K562 (cell line): ENCODE data around the gene DOCK3. TPM values are rescaled to one million over a fixed set of nuclear protein-coding genes. Genes with fewer than 3 reads are reported as not detected.

Experiments
- ATAC-seq: fragments of 200-7000 bp; cut with Tn5 transposase; 3 replicates; pipeline ENCODE4 v1.9.1; 2020; ENCODE audit warnings: moderate library complexity
- BruUV-seq: library from RNA; stranded (reverse); fragments of 400-500 nt; replicated peaks from 2 replicates; lab custom pipeline; 2021; lab: Mats Ljungman, UMichigan
- CTCF ChIA-PET: fragments of 300-600 bp; formaldehyde crosslinking; extraction: SDS; loops from one replicate; lab custom pipeline; 2021; ENCODE audit warnings: low intra/inter-chr PET ratio; lab: Yijun Ruan, JAX
- POLR2A ChIA-PET: fragments of 300-600, 350-650 bp; sonication (Branson Sonifier 250); formaldehyde crosslinking; extraction: SDS; loops from one replicate; lab custom pipeline; 2021; ENCODE audit warnings: antibody characterized with exemption, inconsistent platforms; lab: Yijun Ruan, JAX
- DNase-seq, 4 experiments: peaks; one replicate each; pipeline versions ENCODE4 v3.0.0 to v3.0.0-alpha.2; 2011 to 2018; ENCODE audit warnings: low spot score in 3 of 4, mixed read lengths in 3 of 4; ENCODE audit errors: extremely low read depth in 1 of 4
- FAIRE-seq: peaks from 2 replicates; lab custom pipeline; 2011; peaks lifted over from hg19 to GRCh38; lab: Jason Lieb, UNC
- H2AFZ ChIP-seq: 2 replicates; pipeline ENCODE4 v1.6.0; 2011; ENCODE audit warnings: low read depth, low read length, control low read depth, inconsistent platforms
- H3K27ac ChIP-seq: fragments of 200-600 bp; 3 replicates; pipeline ENCODE4 v1.8.0; 2011; ENCODE audit warnings: low read depth, mild to moderate bottlenecking, control low read depth, inconsistent platforms, low read length, moderate library complexity, mixed read lengths; ENCODE audit errors: extremely low read depth
- H3K27me3 ChIP-seq, 2 experiments: fragments of 300-600 bp in 1 of 2; 2 replicates in 1 of 2; 3 replicates in 1 of 2; pipeline versions ENCODE4 v1.6.0 to v1.8.0; 2011; ENCODE audit warnings: inconsistent platforms in 2 of 2, low read length in 2 of 2, mild to moderate bottlenecking in 1 of 2, mixed read lengths in 1 of 2, moderate library complexity in 1 of 2; ENCODE audit not compliant: control insufficient read depth in 2 of 2, insufficient read depth in 2 of 2
- H3K36me3 ChIP-seq: fragments of 300-600 bp; 3 replicates; pipeline ENCODE4 v1.8.0; 2011; ENCODE audit warnings: mild to moderate bottlenecking, low read length, inconsistent platforms; ENCODE audit not compliant: control insufficient read depth, insufficient read depth
- H3K4me1 ChIP-seq, 2 experiments: fragments of 200-600 bp in 1 of 2; replicated peaks in 1 of 2; 2 replicates in 1 of 2; 3 replicates in 1 of 2; pipeline versions ENCODE4 v1.5.1 to v1.8.0; 2011; ENCODE audit warnings: inconsistent platforms in 2 of 2, low read length in 2 of 2, mild to moderate bottlenecking in 1 of 2, mixed read lengths in 1 of 2, moderate library complexity in 1 of 2; ENCODE audit not compliant: control insufficient read depth in 2 of 2, insufficient read depth in 2 of 2
- H3K4me2 ChIP-seq: 2 replicates; pipeline ENCODE4 v1.6.1; 2011; ENCODE audit warnings: low read length, control low read depth, inconsistent platforms, mixed read lengths; ENCODE audit not compliant: insufficient read depth
- H3K4me3 ChIP-seq: fragments of 200-600 bp; sonication (generic), shearing (Covaris generic); 2 replicates; pipeline ENCODE4 v1.5.1; 2016; ENCODE audit warnings: control low read depth, inconsistent platforms
- H3K79me2 ChIP-seq: fragments of 200-600 bp; 3 replicates; pipeline ENCODE4 v1.8.0; 2011; ENCODE audit warnings: low read length, inconsistent platforms; ENCODE audit not compliant: control insufficient read depth, insufficient read depth
- H3K9ac ChIP-seq, 2 experiments: 2 replicates each; pipeline versions ENCODE4 v1.6.0 to v1.6.1; 2011; ENCODE audit warnings: low read depth in 2 of 2, low read length in 2 of 2, control low read depth in 1 of 2, inconsistent platforms in 1 of 2, mild to moderate bottlenecking in 1 of 2, mixed read lengths in 1 of 2; ENCODE audit not compliant: insufficient read depth in 1 of 2
- H3K9me1 ChIP-seq: one replicate; pipeline ENCODE4 v1.6.0; 2011; ENCODE audit warnings: inconsistent platforms, mild to moderate bottlenecking, low read length, moderate library complexity; ENCODE audit not compliant: control insufficient read depth, insufficient read depth
- H3K9me3 ChIP-seq: replicated peaks from 2 replicates; pipeline ENCODE4 v1.5.1; 2011; ENCODE audit warnings: low read depth, low read length, inconsistent platforms; ENCODE audit not compliant: control insufficient read depth, insufficient read depth
- H4K20me1 ChIP-seq: replicated peaks from 2 replicates; pipeline ENCODE4 v1.6.1; 2011; ENCODE audit warnings: low read length, inconsistent platforms, mixed read lengths; ENCODE audit not compliant: control insufficient read depth, insufficient read depth
- SOX6 ChIP-seq: fragments of 450-650 bp; IDR thresholded peaks from 2 replicates; pipeline ENCODE4 v1.6.1; 2014; ENCODE audit warnings: mild to moderate bottlenecking
- WGBS: fragments of 100-300 bp; shearing (Covaris generic); methylation state at CpG from one replicate; pipeline ENCODE4 v1.1.6; 2016; ENCODE audit warnings: low coverage, mixed read lengths; ENCODE audit not compliant: insufficient coverage; ENCODE audit errors: missing lambda C conversion rate; 5-methylcytosine and 5-hydroxymethylcytosine counted together
- in situ Hi-C: fragments of 300-500 bp; cut with MboI; formaldehyde crosslinking; loops from 4 replicates; pipeline ENCODE4 v1.15.0; 2018; ENCODE audit warnings: inconsistent platforms, mixed read lengths
- intact Hi-C: fragments of 100-400 bp; cut with micrococcal nuclease; formaldehyde crosslinking; loops from 2 replicates; pipeline ENCODE4 v1.14.2; 2022
- polyA plus RNA-seq, 8 experiments: library from polyadenylated mRNA; depleted of rRNA in 4 of 8; stranded (reverse) in 5 of 8; unstranded in 3 of 8; fragments of >200 nt; fragmentation: Nextera tagmentation in 2 of 8; fragmentation: Illumina TruSeq in 1 of 8; extraction: Ambion mirVana in 2 of 8; extraction: Trizol in 1 of 8; gene quantifications; 2 replicates each; pipeline versions ENCODE4 v1.2.1 to v1.2.3, GENCODE V29; 2011 to 2014; ENCODE audit warnings: inconsistent platforms in 1 of 8, missing spikeins in 1 of 8
- total RNA-seq, 7 experiments: library from RNA; depleted of rRNA in 6 of 7; stranded (reverse); fragments of >200 nt in 6 of 7; fragmentation: Illumina TruSeq in 2 of 7; extraction: Trizol in 2 of 7; gene quantifications; 2 replicates each; pipeline versions ENCODE4 v1.2.1 to v1.2.3, GENCODE V29; 2011 to 2021; ENCODE audit warnings: low replicate concordance in 1 of 7
- TF ChIP-seq, protein P1 (sequence below): fragments of 150-350 bp; conservative IDR thresholded peaks from 2 replicates; pipeline ENCODE4 v1.6.1; 2014; ENCODE audit warnings: low read length

The DOCK3 gene
- total and polyA plus RNA-seq, 9 of the 15 experiments (the other 6 are each of a cell fraction or from before 2014, with no cell fraction given) = under 0.01 to 0.03 (median 0.01) TPM; not detected in 4

DNA sequence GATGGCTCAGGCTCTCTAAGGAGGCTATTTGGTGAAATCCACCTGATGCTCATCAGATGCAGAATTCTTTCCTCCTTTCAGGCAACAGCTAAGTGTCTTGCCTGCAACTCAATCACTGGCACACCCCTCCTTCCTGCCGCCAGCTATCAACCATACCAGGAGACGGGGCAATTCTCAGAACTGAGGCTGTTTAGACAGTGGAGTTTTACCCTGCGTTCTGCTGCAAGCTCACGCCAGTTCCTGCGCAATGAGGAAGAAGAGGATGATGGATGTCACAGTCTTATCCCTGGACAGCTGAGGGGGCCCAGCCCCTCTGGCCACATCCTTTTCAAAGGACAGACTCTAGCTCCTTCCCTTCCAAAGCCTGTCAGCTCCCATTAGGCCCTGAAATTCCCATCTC lies 703.3 kb downstream of the DOCK3 start:
- H3K79me2 ChIP-seq = no peaks in the 10 kb centered on the region
- DNase-seq = no peak
- H4K20me1 ChIP-seq = no peaks in the 10 kb centered on the region
- peaks cover 13 to 55% of the 10 kb centered on the region in 2 experiments for H3K27me3 ChIP-seq
- no peaks in the 10 kb centered on the region for H3K9me3 ChIP-seq
- FAIRE-seq = no peak
- H3K9ac ChIP-seq = no peak overlapping the region
- ChIA-PET POLR2A (no interaction called here), CTCF (no interaction called here)
- H3K4me2 ChIP-seq = no peak overlapping the region
- H3K27ac ChIP-seq = no peak overlapping the region
- intact Hi-C loops (loop anchor here (10.0 kb wide), 1 partner anchor 703 kb away; the partner anchor contains the start of gene DOCK3), in situ Hi-C loops (loop anchor here (5.0 to 10.0 kb wide), 2 partner anchors 273 to 761 kb away; partner anchors contain the start of gene MAPKAPK3)
- WGBS = 6% methylated on average over 3 of the region's 5 CpGs
- TF ChIP-seq, protein P1, sequence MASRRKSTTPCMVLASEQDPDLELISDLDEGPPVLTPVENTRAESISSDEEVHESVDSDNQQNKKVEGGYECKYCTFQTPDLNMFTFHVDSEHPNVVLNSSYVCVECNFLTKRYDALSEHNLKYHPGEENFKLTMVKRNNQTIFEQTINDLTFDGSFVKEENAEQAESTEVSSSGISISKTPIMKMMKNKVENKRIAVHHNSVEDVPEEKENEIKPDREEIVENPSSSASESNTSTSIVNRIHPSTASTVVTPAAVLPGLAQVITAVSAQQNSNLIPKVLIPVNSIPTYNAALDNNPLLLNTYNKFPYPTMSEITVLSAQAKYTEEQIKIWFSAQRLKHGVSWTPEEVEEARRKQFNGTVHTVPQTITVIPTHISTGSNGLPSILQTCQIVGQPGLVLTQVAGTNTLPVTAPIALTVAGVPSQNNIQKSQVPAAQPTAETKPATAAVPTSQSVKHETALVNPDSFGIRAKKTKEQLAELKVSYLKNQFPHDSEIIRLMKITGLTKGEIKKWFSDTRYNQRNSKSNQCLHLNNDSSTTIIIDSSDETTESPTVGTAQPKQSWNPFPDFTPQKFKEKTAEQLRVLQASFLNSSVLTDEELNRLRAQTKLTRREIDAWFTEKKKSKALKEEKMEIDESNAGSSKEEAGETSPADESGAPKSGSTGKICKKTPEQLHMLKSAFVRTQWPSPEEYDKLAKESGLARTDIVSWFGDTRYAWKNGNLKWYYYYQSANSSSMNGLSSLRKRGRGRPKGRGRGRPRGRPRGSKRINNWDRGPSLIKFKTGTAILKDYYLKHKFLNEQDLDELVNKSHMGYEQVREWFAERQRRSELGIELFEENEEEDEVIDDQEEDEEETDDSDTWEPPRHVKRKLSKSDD = no peak
- no peaks in the 10 kb centered on the region; a peak in 3 of 5 replicates for H3K4me1 ChIP-seq
- no peak overlapping the region for H3K4me3 ChIP-seq
- no peaks in the 10 kb centered on the region for H3K9me1 ChIP-seq
- no TSS peak for BruUV-seq
- H3K36me3 ChIP-seq = no peaks in the 10 kb centered on the region
- ATAC-seq = no peak
- H2AFZ ChIP-seq = no peak overlapping the region

DNA sequence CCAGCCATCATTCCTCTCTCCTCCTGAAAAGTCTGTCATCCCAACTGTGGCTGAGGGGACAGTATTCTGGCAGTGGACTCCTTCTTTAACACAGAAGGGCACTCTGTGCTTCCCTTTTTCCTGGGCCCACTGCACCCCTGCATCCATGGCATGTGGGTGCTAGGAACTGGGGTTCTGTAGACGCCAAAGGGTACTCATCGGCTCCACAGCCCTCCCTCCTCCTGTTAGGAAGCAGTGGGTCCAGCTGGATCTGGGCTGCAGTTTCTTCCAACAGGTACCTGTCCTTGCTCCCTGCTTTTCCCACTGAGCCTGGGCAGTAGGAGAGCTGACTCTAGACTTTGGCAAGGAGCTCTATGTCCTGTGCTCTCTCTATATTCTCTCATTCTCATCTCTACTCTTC lies 704.0 kb downstream of the DOCK3 start:
- Histone ChIP-seq H3K9me1 (no peaks in the 10 kb centered on the region), H3K9ac (no peak overlapping the region), H3K27ac (no peak overlapping the region), H3K4me3 (no peak overlapping the region), H3K79me2 (peaks cover 4% of the 10 kb centered on the region; the same call in 1 of the 3 replicates), H3K9me3 (no peaks in the 10 kb centered on the region), H2AFZ (no peak overlapping the region), H3K36me3 (no peaks in the 10 kb centered on the region), H4K20me1 (no peaks in the 10 kb centered on the region), H3K4me2 (no peak overlapping the region), H3K27me3 (peaks cover 13 to 49% of the 10 kb centered on the region in 2 experiments), H3K4me1 (no peaks in the 10 kb centered on the region; a peak in 3 of 5 replicates)
- DNase-seq = no peak
- BruUV-seq = no TSS peak
- no peak for FAIRE-seq
- no peak for TF ChIP-seq SOX6
- in situ Hi-C loops = loop anchor here (5.0 to 10.0 kb wide), 2 partner anchors 274 to 761 kb away; partner anchors contain the start of gene MAPKAPK3
- no peak for ATAC-seq
- CTCF ChIA-PET = no interaction called here
- WGBS = no CpG with 5 or more reads among the region's 2 CpGs
- intact Hi-C loops = loop anchor here (10.0 kb wide), 1 partner anchor 704 kb away; the partner anchor contains the start of gene DOCK3
- POLR2A ChIA-PET = interaction anchor here (0.6 to 0.7 kb wide), 2 partner anchors 15 to 49 kb away, joined by 3 read pairs; no protein-coding TSS in a partner anchor
